H1 (cell line): ENCODE measurements around the gene DTX3. TPM values are rescaled to one million over a fixed set of nuclear protein-coding genes. Genes with fewer than 3 reads are reported as not detected.

Experiments
- ATF3 ChIP-seq: IDR thresholded peaks from 2 replicates; pipeline ENCODE4 v1.6.1; 2011; ENCODE audit warnings: low read depth, mild to moderate bottlenecking, low read length; ENCODE audit not compliant: insufficient read depth
- CEBPB ChIP-seq: IDR thresholded peaks from 2 replicates; pipeline ENCODE4 v1.6.1; 2012; ENCODE audit warnings: low read depth, low read length
- CHD7 ChIP-seq: fragments of 300-600 bp; sonication (generic); IDR thresholded peaks from 2 replicates; pipeline ENCODE4 v1.7.1; 2012; ENCODE audit warnings: low read length, moderate library complexity, mild to moderate bottlenecking, inconsistent platforms; ENCODE audit not compliant: insufficient replicate concordance
- EZH2 ChIP-seq: fragments of 200-600 bp; sonication (generic); IDR thresholded peaks from 2 replicates; pipeline ENCODE4 v1.7.1; 2012; ENCODE audit warnings: low read depth, mild to moderate bottlenecking, moderate library complexity, low read length, inconsistent platforms; ENCODE audit not compliant: severe bottlenecking
- HDAC2 ChIP-seq, 2 experiments: fragments of 300-600 bp in 1 of 2; sonication (generic) in 1 of 2; IDR thresholded peaks; 2 replicates each; pipeline ENCODE4 v1.6.1; 2011 to 2012; ENCODE audit warnings: low read depth in 2 of 2, low read length in 2 of 2, mild to moderate bottlenecking in 2 of 2, moderate library complexity in 2 of 2, borderline replicate concordance in 1 of 2, inconsistent platforms in 1 of 2
- JUN ChIP-seq: IDR thresholded peaks from 2 replicates; pipeline ENCODE4 v1.6.1; 2011; ENCODE audit warnings: low read depth, mild to moderate bottlenecking, improper control_type of control experiment, low read length
- MAX ChIP-seq: IDR thresholded peaks from 2 replicates; pipeline ENCODE4 v1.6.1; 2012; ENCODE audit warnings: inconsistent platforms
- RFX5 ChIP-seq: IDR thresholded peaks from 2 replicates; pipeline ENCODE4 v1.6.1; 2011; ENCODE audit warnings: low read depth, low read length, improper control_type of control experiment, borderline replicate concordance
- SAP30 ChIP-seq: fragments of 300-600 bp; sonication (generic); IDR thresholded peaks from 2 replicates; pipeline ENCODE4 v1.7.1; 2012; ENCODE audit warnings: low read length, moderate library complexity, mild to moderate bottlenecking, inconsistent platforms; ENCODE audit not compliant: insufficient read depth, insufficient replicate concordance
- TEAD4 ChIP-seq: IDR thresholded peaks from 2 replicates; pipeline ENCODE4 v1.6.1; 2012; ENCODE audit warnings: low read depth, low read length, inconsistent platforms, mixed read lengths
- polyA plus RNA-seq, 7 experiments: library from polyadenylated mRNA; depleted of rRNA in 3 of 7; stranded (reverse) in 5 of 7; unstranded in 2 of 7; fragments of >200 nt in 5 of 7; fragments of 200-250 nt in 2 of 7; gene quantifications; 1 replicate in 5 of 7; 2 replicates in 1 of 7; 4 replicates in 1 of 7; pipeline versions ENCODE4 v1.2.1 to v1.2.3, GENCODE V29; 2011 to 2013; ENCODE audit warnings: missing spikeins in 2 of 7, mixed read lengths in 2 of 7
- total RNA-seq: library from RNA; stranded (reverse); fragmentation: NEBNext Ultra II Directional; extraction: Animal tissue kit (Norgen Biotek cat#: 25700); gene quantifications from 2 replicates; pipeline ENCODE4 v1.2.1, GENCODE V29; 2021

The DTX3 gene
- total and polyA plus RNA-seq, 2 of the 8 experiments (the other 6 are each of a cell fraction or from before 2014, with no cell fraction given), result 41.8 to 92.5 TPM

GRCh38 chr12:57603324-57603723 lies 1.3 kb upstream of the DTX3 start (continued):
- TF ChIP-seq CHD7, result no peak
- TF ChIP-seq HDAC2 (IDR thresholded peaks at IDR 0.05; ENCODE audit: borderline replicate concordance in 1 of 2, low read depth in 2 of 2, low read length in 2 of 2), result no peak
- no peak for TF ChIP-seq CEBPB
- no peak for TF ChIP-seq TEAD4
- no peak for TF ChIP-seq SAP30
- TF ChIP-seq EZH2, result no peak
- TF ChIP-seq ATF3, result no peak
- TF ChIP-seq MAX, result no peak
- TF ChIP-seq JUN, result no peak
- TF ChIP-seq RFX5, result no peak
